ENCODE results near the gene TUT7.

DNA sequence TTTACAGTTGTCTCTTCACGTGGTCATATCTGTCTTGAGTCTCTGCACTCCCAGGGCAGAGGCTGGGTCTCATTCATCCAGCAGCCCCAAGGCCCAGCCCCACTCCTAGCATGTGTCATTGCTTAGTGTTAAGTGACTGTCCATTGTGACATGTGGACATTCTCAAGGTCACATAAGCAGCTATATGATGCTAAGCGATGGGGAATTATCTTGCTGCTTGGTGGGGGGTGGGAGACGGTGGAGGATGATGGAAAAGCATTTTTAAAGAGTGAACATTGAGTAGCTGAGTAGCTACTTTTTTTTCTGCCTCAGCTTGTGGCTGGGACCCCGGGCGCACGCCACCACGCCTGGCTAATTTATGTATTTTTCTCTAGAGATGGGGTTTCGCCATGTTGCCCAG is 94.7 kb downstream of the TUT7 start, which contains the start of gene C9orf153:
- TF ChIP-seq, protein P1, sequence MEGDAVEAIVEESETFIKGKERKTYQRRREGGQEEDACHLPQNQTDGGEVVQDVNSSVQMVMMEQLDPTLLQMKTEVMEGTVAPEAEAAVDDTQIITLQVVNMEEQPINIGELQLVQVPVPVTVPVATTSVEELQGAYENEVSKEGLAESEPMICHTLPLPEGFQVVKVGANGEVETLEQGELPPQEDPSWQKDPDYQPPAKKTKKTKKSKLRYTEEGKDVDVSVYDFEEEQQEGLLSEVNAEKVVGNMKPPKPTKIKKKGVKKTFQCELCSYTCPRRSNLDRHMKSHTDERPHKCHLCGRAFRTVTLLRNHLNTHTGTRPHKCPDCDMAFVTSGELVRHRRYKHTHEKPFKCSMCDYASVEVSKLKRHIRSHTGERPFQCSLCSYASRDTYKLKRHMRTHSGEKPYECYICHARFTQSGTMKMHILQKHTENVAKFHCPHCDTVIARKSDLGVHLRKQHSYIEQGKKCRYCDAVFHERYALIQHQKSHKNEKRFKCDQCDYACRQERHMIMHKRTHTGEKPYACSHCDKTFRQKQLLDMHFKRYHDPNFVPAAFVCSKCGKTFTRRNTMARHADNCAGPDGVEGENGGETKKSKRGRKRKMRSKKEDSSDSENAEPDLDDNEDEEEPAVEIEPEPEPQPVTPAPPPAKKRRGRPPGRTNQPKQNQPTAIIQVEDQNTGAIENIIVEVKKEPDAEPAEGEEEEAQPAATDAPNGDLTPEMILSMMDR (IDR thresholded peaks at IDR 0.05; ENCODE audit: insufficient read depth, low read length, poor library complexity, severe bottlenecking) = no peak
- no peak for TF ChIP-seq EZH2phosphoT487 (conservative IDR thresholded peaks at IDR 0.05; ENCODE audit: low read length)

Measured in SU-DHL-6 (cell line).